ENCODE data around the gene IBA57.

- TF ChIP-seq CTCF (IDR thresholded peaks at IDR 0.05), result no peak
- no peak for TF ChIP-seq POLR2A (IDR thresholded peaks at IDR 0.05)
Observed at GRCh38 chr1:228178737-228179684, 13.4 kb downstream of the IBA57 start.
